ENCODE results near the gene CDC73. TPM values are rescaled to one million over a fixed set of nuclear protein-coding genes. Genes with fewer than 3 reads are reported as not detected.
A peak's percentile ranks its signal among the peaks of the same experiment; 100 is the strongest.

CDC73 gene
- total and polyA plus RNA-seq, 9 of the 15 experiments (the other 6 are each of a cell fraction or from before 2014, with no cell fraction given) = 19.0 to 61.7 (median 30.1) TPM

- TF ChIP-seq MGA (IDR thresholded peaks at IDR 0.05) (peak; percentile 51), RAD21 (CRISPR knock-in tag; conservative IDR thresholded peaks at IDR 0.05 in 1 of 2, IDR thresholded peaks at IDR 0.05 in 1 of 2) (peak; percentile 24 to 45; a peak in 3 of 4 replicates), ZBTB2 (IDR thresholded peaks at IDR 0.05) (peak; percentile 45; the same call in 1 of the 2 replicates), SRSF3 (IDR thresholded peaks at IDR 0.05; ENCODE audit: insufficient read depth, low read length) (no peak), XRCC5 (IDR thresholded peaks at IDR 0.05; ENCODE audit: low read depth, low read length) (peak; percentile 65; the same call in 1 of the 2 replicates), RCOR1 (IDR thresholded peaks at IDR 0.05; ENCODE audit: borderline replicate concordance in 1 of 2, low read depth in 2 of 2, low read length in 2 of 2) (peak in 1 of 2 experiments; percentile 83; a peak in 1 of 4 replicates), HBP1 (CRISPR knock-in tag; IDR thresholded peaks at IDR 0.05) (0 out of 2 replicates have a peak, but pooled peaks have one; percentile 29), NFRKB (IDR thresholded peaks at IDR 0.05; ENCODE audit: low read depth) (no peak), ZNF766 (CRISPR knock-in tag; conservative IDR thresholded peaks at IDR 0.05) (peak; percentile 66), ZEB2 (IDR thresholded peaks at IDR 0.05) (peak; percentile 35; the same call in 1 of the 2 replicates), GATA2 (CRISPR knock-in tag; IDR thresholded peaks at IDR 0.05) (peak; percentile 50; the same call in 1 of the 2 replicates)
Measured at GRCh38 chr1:193104907-193105820, 16.7 kb upstream of the CDC73 start, which contains the start of gene GLRX2 (continued).
